ENCODE results near the gene LSMEM2.

The LSMEM2 gene

GRCh38 chr3:50294089-50294488 lies 15.2 kb downstream of the LSMEM2 start:
- Histone ChIP-seq H3K4me3 (ENCODE audit: low read length) (no peak overlapping the region), H3K27ac (ENCODE audit: low read depth, low read length) (no peak overlapping the region), H3K4me2 (ENCODE audit: low read length) (no peak overlapping the region), H2BK15ac (replicated peaks; ENCODE audit: low read depth) (no peak overlapping the region), H3K4ac (ENCODE audit: low read depth, low read length) (no peak overlapping the region), H3K79me1 (ENCODE audit: low read length) (peaks cover 15% of the 10 kb centered on the region), H3K36me3 (ENCODE audit: control insufficient read depth, insufficient read depth, low read length) (peaks cover 9% of the 10 kb centered on the region), H3K23ac (ENCODE audit: low read length) (no peak overlapping the region), H2AK5ac (ENCODE audit: low read length) (no peak overlapping the region), H3K27me3 (ENCODE audit: insufficient read depth, low read length, poor library complexity) (no peaks in the 10 kb centered on the region), H4K8ac (ENCODE audit: low read depth, low read length) (no peak overlapping the region), H4K5ac (ENCODE audit: low read length) (no peak overlapping the region), H3K4me1 (ENCODE audit: control insufficient read depth, low read depth, low read length) (peaks cover 5% of the 10 kb centered on the region), H2BK120ac (ENCODE audit: low read depth, low read length) (no peak overlapping the region), H3K79me2 (ENCODE audit: control insufficient read depth, insufficient read depth, low read length) (peaks cover 14% of the 10 kb centered on the region), H3K18ac (ENCODE audit: low read length) (no peak overlapping the region), H3K9ac (ENCODE audit: low read length) (no peak overlapping the region), H2BK5ac (ENCODE audit: low read length) (no peak overlapping the region), H3K56ac (ENCODE audit: low read length) (no peak overlapping the region)
- DNase-seq: no peak
- WGBS (ENCODE audit: extremely low coverage, insufficient coverage, low lambda C conversion rate): no CpG with 5 or more reads among the region's 4 CpGs

DNA sequence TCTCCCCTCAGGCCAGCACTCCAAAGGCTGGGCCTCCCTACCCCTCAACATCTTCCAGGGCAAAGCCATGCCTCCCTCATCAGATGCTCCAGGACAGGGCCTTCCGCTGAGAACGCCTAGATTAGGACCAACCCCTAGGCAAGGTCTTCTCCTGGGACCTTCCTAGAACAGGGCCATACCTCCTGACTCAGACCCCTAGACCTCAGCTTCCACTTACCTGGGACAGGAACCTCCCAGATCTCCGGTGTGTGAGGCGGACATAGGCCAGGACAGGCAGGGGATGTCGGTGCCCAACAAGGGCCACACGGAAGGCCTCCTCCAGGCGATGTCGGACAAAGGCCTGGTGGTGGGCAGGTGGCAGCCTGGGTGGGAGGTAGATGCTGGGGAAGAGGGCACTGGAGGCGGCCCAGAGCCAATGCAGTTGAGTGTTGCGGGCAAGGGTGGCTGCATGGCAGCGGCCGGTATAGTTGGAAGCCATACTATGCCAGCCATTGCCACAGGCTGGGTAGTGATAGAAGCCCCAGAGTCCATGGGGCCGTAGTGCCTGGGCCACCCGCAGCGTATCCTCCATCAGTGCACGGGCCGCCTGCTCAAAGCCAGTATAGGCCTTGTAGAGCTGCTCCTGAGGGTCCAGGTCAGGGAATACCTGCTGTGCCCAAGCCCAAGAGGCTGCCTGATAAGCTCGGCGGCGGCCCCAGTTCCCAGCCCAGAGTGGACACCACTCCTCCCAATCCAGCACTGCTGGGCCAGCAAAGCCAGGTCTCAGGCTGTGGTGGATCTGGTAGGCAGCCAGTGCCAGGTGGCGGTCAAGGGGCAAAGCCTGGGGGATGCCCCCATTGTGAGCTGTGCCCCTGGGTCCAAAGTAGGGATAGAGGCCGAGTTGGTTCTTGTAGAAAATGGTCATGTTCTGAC lies 15.9 kb downstream of the LSMEM2 start:
- H3K18ac ChIP-seq (ENCODE audit: low read length): no peak overlapping the region
- DNase-seq: no peak
- H4K8ac ChIP-seq (ENCODE audit: low read depth, low read length): no peak overlapping the region
- H3K4me1 ChIP-seq (ENCODE audit: control insufficient read depth, low read depth, low read length): peaks cover 5% of the 10 kb centered on the region
- no CpG with 5 or more reads among the region's 22 CpGs for WGBS (ENCODE audit: extremely low coverage, insufficient coverage, low lambda C conversion rate)
- peaks cover 14% of the 10 kb centered on the region for H3K79me2 ChIP-seq (ENCODE audit: control insufficient read depth, insufficient read depth, low read length)
- no peak overlapping the region for H2BK120ac ChIP-seq (ENCODE audit: low read depth, low read length)
- no peaks in the 10 kb centered on the region for H3K27me3 ChIP-seq (ENCODE audit: insufficient read depth, low read length, poor library complexity)
- H3K4me2 ChIP-seq (ENCODE audit: low read length): no peak overlapping the region
- H3K27ac ChIP-seq (ENCODE audit: low read depth, low read length): no peak overlapping the region
- no peak overlapping the region for H3K9ac ChIP-seq (ENCODE audit: low read length)
- H2BK5ac ChIP-seq (ENCODE audit: low read length): no peak overlapping the region
- no peak overlapping the region for H2BK15ac ChIP-seq (replicated peaks; ENCODE audit: low read depth)
- H3K79me1 ChIP-seq (ENCODE audit: low read length): peaks cover 15% of the 10 kb centered on the region
- H2AK5ac ChIP-seq (ENCODE audit: low read length): no peak overlapping the region
- H4K5ac ChIP-seq (ENCODE audit: low read length): no peak overlapping the region
- H3K4ac ChIP-seq (ENCODE audit: low read depth, low read length): no peak overlapping the region
- H3K4me3 ChIP-seq (ENCODE audit: low read length): no peak overlapping the region
- no peak overlapping the region for H3K56ac ChIP-seq (ENCODE audit: low read length)
- H3K23ac ChIP-seq (ENCODE audit: low read length): no peak overlapping the region
- H3K36me3 ChIP-seq (ENCODE audit: control insufficient read depth, insufficient read depth, low read length): peaks cover 5% of the 10 kb centered on the region

GRCh38 chr3:50295553-50296431 lies 16.9 kb downstream of the LSMEM2 start:
- no CpG with 5 or more reads among the region's 8 CpGs for WGBS (ENCODE audit: extremely low coverage, insufficient coverage, low lambda C conversion rate)
- H3K23ac ChIP-seq (ENCODE audit: low read length): no peak overlapping the region
- no peak overlapping the region for H3K4me3 ChIP-seq (ENCODE audit: low read length)
- no peak overlapping the region for H3K56ac ChIP-seq (ENCODE audit: low read length)
- H3K4me2 ChIP-seq (ENCODE audit: low read length): no peak overlapping the region
- peaks cover 10% of the 10 kb centered on the region for H3K4me1 ChIP-seq (ENCODE audit: control insufficient read depth, low read depth, low read length)
- H3K79me1 ChIP-seq (ENCODE audit: low read length): peaks cover 7% of the 10 kb centered on the region
- no peak overlapping the region for H3K4ac ChIP-seq (ENCODE audit: low read depth, low read length)
- no peak overlapping the region for H3K27ac ChIP-seq (ENCODE audit: low read depth, low read length)
- no peak overlapping the region for H2BK120ac ChIP-seq (ENCODE audit: low read depth, low read length)
- H2AK5ac ChIP-seq (ENCODE audit: low read length): no peak overlapping the region
- no peak overlapping the region for H2BK15ac ChIP-seq (replicated peaks; ENCODE audit: low read depth)
- no peak overlapping the region for H4K5ac ChIP-seq (ENCODE audit: low read length)
- DNase-seq: no peak
- no peak overlapping the region for H3K9ac ChIP-seq (ENCODE audit: low read length)
- peaks cover 8% of the 10 kb centered on the region for H3K79me2 ChIP-seq (ENCODE audit: control insufficient read depth, insufficient read depth, low read length)
- H4K8ac ChIP-seq (ENCODE audit: low read depth, low read length): no peak overlapping the region
- H3K36me3 ChIP-seq (ENCODE audit: control insufficient read depth, insufficient read depth, low read length): no peaks in the 10 kb centered on the region
- H3K27me3 ChIP-seq (ENCODE audit: insufficient read depth, low read length, poor library complexity): no peaks in the 10 kb centered on the region
- no peak overlapping the region for H3K18ac ChIP-seq (ENCODE audit: low read length)
- H2BK5ac ChIP-seq (ENCODE audit: low read length): no peak overlapping the region

- no peak overlapping the region for H3K56ac ChIP-seq (ENCODE audit: low read length)
- peaks cover under 1% of the 10 kb centered on the region for H3K79me2 ChIP-seq (ENCODE audit: control insufficient read depth, insufficient read depth, low read length)
- H3K4me1 ChIP-seq (ENCODE audit: control insufficient read depth, low read depth, low read length): peaks cover 10% of the 10 kb centered on the region
- no peak overlapping the region for H3K4me2 ChIP-seq (ENCODE audit: low read length)
- no peak overlapping the region for H4K5ac ChIP-seq (ENCODE audit: low read length)
- no peak overlapping the region for H3K27ac ChIP-seq (ENCODE audit: low read depth, low read length)
- H2AK5ac ChIP-seq (ENCODE audit: low read length): no peak overlapping the region
- no peak overlapping the region for H3K9ac ChIP-seq (ENCODE audit: low read length)
- H3K79me1 ChIP-seq (ENCODE audit: low read length): no peaks in the 10 kb centered on the region
- no peak overlapping the region for H3K4ac ChIP-seq (ENCODE audit: low read depth, low read length)
- no peak overlapping the region for H2BK15ac ChIP-seq (replicated peaks; ENCODE audit: low read depth)
- H3K4me3 ChIP-seq (ENCODE audit: low read length): no peak overlapping the region
- no peaks in the 10 kb centered on the region for H3K27me3 ChIP-seq (ENCODE audit: insufficient read depth, low read length, poor library complexity)
- no peak overlapping the region for H4K8ac ChIP-seq (ENCODE audit: low read depth, low read length)
- no peak for DNase-seq
- no peak overlapping the region for H3K23ac ChIP-seq (ENCODE audit: low read length)
- H2BK5ac ChIP-seq (ENCODE audit: low read length): no peak overlapping the region
- H3K36me3 ChIP-seq (ENCODE audit: control insufficient read depth, insufficient read depth, low read length): no peaks in the 10 kb centered on the region
- H3K18ac ChIP-seq (ENCODE audit: low read length): no peak overlapping the region
- no peak overlapping the region for H2BK120ac ChIP-seq (ENCODE audit: low read depth, low read length)
- no CpG with 5 or more reads among the region's 18 CpGs for WGBS (ENCODE audit: extremely low coverage, insufficient coverage, low lambda C conversion rate)
Observed at GRCh38 chr3:50296721-50297383, 18.0 kb downstream of the LSMEM2 start.

GRCh38 chr3:50297384-50297775 lies 18.5 kb downstream of the LSMEM2 start:
- H4K5ac ChIP-seq (ENCODE audit: low read length): no peak overlapping the region
- H3K18ac ChIP-seq (ENCODE audit: low read length): no peak overlapping the region
- no peaks in the 10 kb centered on the region for H3K36me3 ChIP-seq (ENCODE audit: control insufficient read depth, insufficient read depth, low read length)
- no peak overlapping the region for H3K56ac ChIP-seq (ENCODE audit: low read length)
- H3K9ac ChIP-seq (ENCODE audit: low read length): no peak overlapping the region
- no peak overlapping the region for H2BK5ac ChIP-seq (ENCODE audit: low read length)
- no peaks in the 10 kb centered on the region for H3K79me2 ChIP-seq (ENCODE audit: control insufficient read depth, insufficient read depth, low read length)
- H4K8ac ChIP-seq (ENCODE audit: low read depth, low read length): no peak overlapping the region
- no peak overlapping the region for H2BK120ac ChIP-seq (ENCODE audit: low read depth, low read length)
- no peaks in the 10 kb centered on the region for H3K79me1 ChIP-seq (ENCODE audit: low read length)
- H3K4me1 ChIP-seq (ENCODE audit: control insufficient read depth, low read depth, low read length): peaks cover 10% of the 10 kb centered on the region
- H3K4me2 ChIP-seq (ENCODE audit: low read length): no peak overlapping the region
- H2AK5ac ChIP-seq (ENCODE audit: low read length): no peak overlapping the region
- H3K4me3 ChIP-seq (ENCODE audit: low read length): no peak overlapping the region
- no peak for DNase-seq
- no peak overlapping the region for H2BK15ac ChIP-seq (replicated peaks; ENCODE audit: low read depth)
- no peak overlapping the region for H3K4ac ChIP-seq (ENCODE audit: low read depth, low read length)
- H3K23ac ChIP-seq (ENCODE audit: low read length): no peak overlapping the region
- H3K27ac ChIP-seq (ENCODE audit: low read depth, low read length): no peak overlapping the region
- WGBS (ENCODE audit: extremely low coverage, insufficient coverage, low lambda C conversion rate): no CpG with 5 or more reads among the region's 2 CpGs
- no peaks in the 10 kb centered on the region for H3K27me3 ChIP-seq (ENCODE audit: insufficient read depth, low read length, poor library complexity)

All from mesendoderm (in vitro differentiated cells).